Left lung (tissue), 10 donors: ENCODE data around the gene TAGLN2. TPM values are rescaled to one million over a fixed set of nuclear protein-coding genes. Genes with fewer than 3 reads are reported as not detected.

Experiments
- ATAC-seq: fragments of 200-7000 bp; cut with Tn5 transposase; one replicate; pipeline ENCODE4 v1.9.1; 2020; ENCODE audit warnings: moderate library complexity
- DNase-seq, 4 donors: peaks; one replicate each; pipeline ENCODE4 v3.0.0-alpha.2; 2013 to 2020
- H3K27ac ChIP-seq, 2 donors: fragments of 200-600 bp; sonication (generic) in 1 of 2; one replicate each; pipeline versions ENCODE4 v1.5.0 to v1.8.0; 2020 to 2021
- H3K27me3 ChIP-seq, 2 donors: fragments of 200-600 bp; sonication (generic) in 1 of 2; one replicate each; pipeline versions ENCODE4 v1.5.0 to v1.8.0; 2020 to 2021
- H3K36me3 ChIP-seq, 2 donors: fragments of 200-600 bp; sonication (generic) in 1 of 2; one replicate each; pipeline versions ENCODE4 v1.5.0 to v1.8.0; 2020 to 2021
- H3K4me1 ChIP-seq, 2 donors: fragments of 200-600 bp; one replicate each; pipeline ENCODE4 v1.8.0; 2021
- H3K4me3 ChIP-seq, 2 donors: fragments of 200-600 bp; sonication (generic) in 1 of 2; one replicate each; pipeline versions ENCODE4 v1.5.0 to v1.8.0; 2020 to 2021; ENCODE audit warnings: mild to moderate bottlenecking in 1 of 2
- H3K9me3 ChIP-seq, 2 donors: fragments of 200-600 bp; sonication (generic) in 1 of 2; one replicate each; pipeline versions ENCODE4 v1.5.0 to v1.8.0; 2020 to 2021
- intact Hi-C, 2 donors: fragments of 100-400 bp; cut with DNase I; formaldehyde crosslinking; loops; one replicate each; pipeline versions ENCODE4 v1.11.2 to v1.14.2; 2022
- polyA plus RNA-seq, 6 donors: library from polyadenylated mRNA; unstranded; fragments of 120-200 nt; gene quantifications; one replicate each; pipeline ENCODE4 v1.2.1, GENCODE V29; 2013; ENCODE audit not compliant: insufficient read length in 6 of 6
- total RNA-seq, 2 donors: library from RNA; stranded (reverse); fragmentation: NEBNext Ultra II Directional; extraction: Animal tissue kit (Norgen Biotek cat#: 25700); gene quantifications; one replicate each; pipeline ENCODE4 v1.2.1, GENCODE V29; 2021
- TF ChIP-seq, protein P1 (sequence below), 2 donors: fragments of 200-600 bp; sonication (generic) in 1 of 2; IDR thresholded peaks; one replicate each; pipeline versions ENCODE4 v1.5.0 to v1.8.0; 2021; ENCODE audit warnings: antibody characterized with exemption in 2 of 2
- donor health status: DM: no; HTN: yes; CAD: no.
- donor health status: DM: no; HTN: no; CAD: no.

TAGLN2 gene
- total and polyA plus RNA-seq, 8 donors, result 301 to 617 (median 349) TPM

DNA sequence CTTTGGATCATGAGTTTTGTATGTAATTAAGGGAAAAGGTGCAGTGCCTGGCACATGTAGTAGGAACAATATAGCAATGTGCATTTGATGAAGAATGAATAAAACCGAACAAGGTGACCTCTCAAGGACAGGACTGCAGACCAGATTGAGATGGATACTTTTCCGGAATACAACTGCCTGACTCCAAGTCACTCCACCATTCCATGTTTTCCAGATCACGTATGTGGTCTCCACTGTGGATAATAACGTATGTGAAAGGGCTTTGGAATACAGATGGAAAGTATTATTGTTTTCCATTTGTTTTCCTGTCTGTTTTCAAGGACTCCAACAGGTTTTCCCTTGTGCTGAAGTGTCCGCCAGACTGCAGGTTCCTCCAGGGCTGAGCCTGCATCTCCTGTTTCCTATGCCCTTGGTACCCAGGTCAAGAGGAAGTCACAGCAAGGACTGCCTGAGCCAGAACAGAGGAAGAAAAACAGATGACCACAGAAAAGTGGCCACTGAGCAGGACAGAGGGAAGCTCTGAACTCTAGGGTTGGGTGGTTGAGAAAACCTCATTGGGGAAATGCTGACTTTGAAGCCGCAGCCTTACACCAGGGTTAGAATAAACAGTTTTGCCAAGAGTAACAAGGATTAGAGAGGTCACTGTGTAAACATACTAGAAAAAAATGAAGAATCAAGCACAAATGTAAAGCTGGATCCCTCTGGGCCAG is 29.3 kb downstream of the TAGLN2 start:
- ATAC-seq (peak; percentile 29), DNase-seq (peak in 1 of 4 donors; percentile 50)
- Histone ChIP-seq H3K27me3 (no peaks in the 10 kb centered on the region), H3K4me1 (peaks cover 14 to 49% of the 10 kb centered on the region in 2 donors), H3K36me3 (no peaks in the 10 kb centered on the region), H3K9me3 (no peaks in the 10 kb centered on the region), H3K27ac (peak overlapping the region in 1 of 2 donors; percentile 72), H3K4me3 (no peak overlapping the region)
- TF ChIP-seq, protein P1, sequence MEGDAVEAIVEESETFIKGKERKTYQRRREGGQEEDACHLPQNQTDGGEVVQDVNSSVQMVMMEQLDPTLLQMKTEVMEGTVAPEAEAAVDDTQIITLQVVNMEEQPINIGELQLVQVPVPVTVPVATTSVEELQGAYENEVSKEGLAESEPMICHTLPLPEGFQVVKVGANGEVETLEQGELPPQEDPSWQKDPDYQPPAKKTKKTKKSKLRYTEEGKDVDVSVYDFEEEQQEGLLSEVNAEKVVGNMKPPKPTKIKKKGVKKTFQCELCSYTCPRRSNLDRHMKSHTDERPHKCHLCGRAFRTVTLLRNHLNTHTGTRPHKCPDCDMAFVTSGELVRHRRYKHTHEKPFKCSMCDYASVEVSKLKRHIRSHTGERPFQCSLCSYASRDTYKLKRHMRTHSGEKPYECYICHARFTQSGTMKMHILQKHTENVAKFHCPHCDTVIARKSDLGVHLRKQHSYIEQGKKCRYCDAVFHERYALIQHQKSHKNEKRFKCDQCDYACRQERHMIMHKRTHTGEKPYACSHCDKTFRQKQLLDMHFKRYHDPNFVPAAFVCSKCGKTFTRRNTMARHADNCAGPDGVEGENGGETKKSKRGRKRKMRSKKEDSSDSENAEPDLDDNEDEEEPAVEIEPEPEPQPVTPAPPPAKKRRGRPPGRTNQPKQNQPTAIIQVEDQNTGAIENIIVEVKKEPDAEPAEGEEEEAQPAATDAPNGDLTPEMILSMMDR (IDR thresholded peaks at IDR 0.05), result no peak
- intact Hi-C loops, result no loop called here

DNA sequence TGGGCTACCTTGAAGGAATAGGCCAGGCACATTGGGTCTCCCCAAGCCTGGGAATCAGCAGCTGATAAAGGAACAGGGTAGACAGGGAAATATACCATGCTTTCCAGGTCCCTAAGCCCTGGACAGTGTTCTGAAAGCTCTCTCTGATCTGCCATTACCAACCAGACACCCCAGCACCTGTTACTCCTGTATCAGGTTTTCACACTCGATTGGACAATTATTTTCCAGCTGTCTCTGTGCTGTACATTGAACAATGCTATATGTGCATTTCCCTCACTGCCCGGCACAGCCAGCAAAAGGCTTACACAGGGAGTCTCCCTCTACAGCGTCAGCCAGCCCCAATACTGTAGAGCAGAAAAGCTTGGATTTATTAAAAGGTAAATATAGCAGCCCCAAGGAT is 30.0 kb downstream of the TAGLN2 start:
- intact Hi-C loops, result no loop called here
- ATAC-seq (no peak), DNase-seq (no peak)
- Histone ChIP-seq H3K4me3 (no peak overlapping the region), H3K4me1 (peaks cover 13 to 52% of the 10 kb centered on the region in 2 donors), H3K36me3 (no peaks in the 10 kb centered on the region), H3K27me3 (no peaks in the 10 kb centered on the region), H3K9me3 (no peaks in the 10 kb centered on the region), H3K27ac (no peak overlapping the region)
- TF ChIP-seq, protein P1 (IDR thresholded peaks at IDR 0.05), result no peak

DNA sequence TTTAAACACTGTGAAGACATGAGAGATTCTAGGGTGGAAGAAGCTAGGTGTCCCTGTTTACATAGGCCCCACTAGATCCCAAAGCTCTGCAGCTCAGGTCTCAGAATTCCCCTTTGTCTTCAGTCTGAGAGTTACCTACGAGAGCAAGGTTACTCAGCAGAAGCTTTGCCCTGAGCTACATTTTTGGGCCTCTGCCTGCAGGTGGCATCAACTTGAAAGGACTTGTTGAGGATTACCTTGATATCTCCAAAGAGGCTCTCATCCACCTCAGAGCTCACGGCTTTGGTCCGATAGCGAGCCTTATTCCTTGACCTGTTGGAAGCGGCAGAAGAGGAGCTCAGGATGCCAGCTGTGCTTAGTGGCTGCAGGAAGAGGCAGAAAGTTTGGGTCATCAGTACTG is 32.4 kb downstream of the TAGLN2 start:
- Histone ChIP-seq H3K36me3 (no peaks in the 10 kb centered on the region), H3K4me3 (no peak overlapping the region), H3K27me3 (no peaks in the 10 kb centered on the region), H3K9me3 (no peaks in the 10 kb centered on the region), H3K27ac (no peak overlapping the region), H3K4me1 (peaks cover 24 to 50% of the 10 kb centered on the region in 2 donors)
- intact Hi-C loops, result loop anchor here in 1 of 2 donors (5.0 kb wide), 1 partner anchor 96 kb away; no protein-coding TSS in a partner anchor
- no peak for ATAC-seq
- TF ChIP-seq, protein P1 (IDR thresholded peaks at IDR 0.05), result no peak
- no peak for DNase-seq

DNA sequence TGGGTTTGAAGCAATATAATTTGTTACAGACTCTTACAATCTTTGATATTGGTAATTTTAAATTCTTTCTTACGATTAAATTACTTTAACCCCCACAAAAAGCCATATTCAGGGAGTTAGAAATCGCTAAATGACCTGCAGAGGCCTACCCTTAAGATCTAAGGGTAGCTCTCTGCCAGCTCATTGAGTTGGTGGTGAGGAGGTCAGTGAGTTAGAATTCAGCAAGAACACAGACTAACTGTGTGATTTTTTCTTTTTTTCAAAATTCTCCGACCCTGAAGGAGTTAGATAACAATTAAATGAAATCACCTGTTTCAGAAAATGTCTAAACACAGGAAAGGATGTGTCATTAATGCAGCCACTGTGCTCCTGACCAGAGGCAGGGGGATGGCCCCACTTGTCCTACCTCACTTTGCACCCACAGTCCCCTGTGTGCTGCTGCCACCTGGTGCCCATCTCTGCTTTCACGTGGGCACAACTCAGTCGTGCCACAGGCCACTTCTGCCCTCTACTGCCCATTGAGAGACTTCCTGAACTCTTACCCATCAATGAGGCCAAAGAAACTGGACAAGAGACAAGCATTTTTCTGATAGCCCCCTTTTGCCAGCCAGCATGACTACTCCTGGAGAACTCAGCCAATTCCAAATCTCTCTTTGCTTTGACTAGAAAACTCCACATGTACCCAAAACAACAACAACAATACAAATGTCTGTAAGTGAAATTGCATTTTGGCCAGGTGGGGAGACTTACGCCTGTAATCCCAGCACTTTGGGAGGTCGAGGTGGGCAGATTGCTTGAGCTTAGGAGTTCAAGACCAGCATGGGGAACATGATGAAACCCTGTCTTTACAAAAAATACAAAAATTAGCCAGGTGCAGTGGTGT is 33.8 kb downstream of the TAGLN2 start:
- Histone ChIP-seq H3K27ac (no peak overlapping the region), H3K36me3 (no peaks in the 10 kb centered on the region), H3K9me3 (no peaks in the 10 kb centered on the region), H3K4me1 (peaks cover 20 to 43% of the 10 kb centered on the region in 2 donors), H3K27me3 (no peaks in the 10 kb centered on the region), H3K4me3 (no peak overlapping the region)
- ATAC-seq, result peak; percentile 97
- intact Hi-C loops, result loop anchor here in 1 of 2 donors (5.0 kb wide), 1 partner anchor 94 kb away; no protein-coding TSS in a partner anchor
- DNase-seq, result peak; percentile 61 to 93 (median 86)
- TF ChIP-seq, protein P1 (IDR thresholded peaks at IDR 0.05), result peak; percentile 87 to 96

DNA sequence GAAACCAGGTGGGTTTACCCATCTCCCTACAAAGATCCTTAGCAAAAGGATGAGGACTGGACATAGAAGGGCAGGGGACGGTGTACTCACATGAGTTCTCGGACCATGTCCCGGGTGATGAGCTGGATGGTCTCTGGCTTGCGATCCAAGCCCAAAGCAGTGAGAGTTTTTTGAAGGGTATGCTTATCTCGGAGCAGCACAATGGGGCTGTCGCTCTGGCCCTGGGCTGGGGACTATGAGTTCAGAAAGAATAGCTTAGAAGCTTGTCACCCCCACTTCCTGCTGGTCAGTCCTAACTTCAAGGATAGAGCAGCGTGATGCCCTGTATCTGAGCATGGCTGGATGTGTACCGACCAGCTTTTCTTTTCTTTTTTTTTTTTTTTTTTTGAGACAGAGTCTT is 34.9 kb downstream of the TAGLN2 start:
- no peaks in the 10 kb centered on the region for H3K27me3 ChIP-seq
- DNase-seq, result no peak
- peaks cover 12 to 31% of the 10 kb centered on the region in 2 donors for H3K4me1 ChIP-seq
- H3K36me3 ChIP-seq, result no peaks in the 10 kb centered on the region
- TF ChIP-seq, protein P1 (IDR thresholded peaks at IDR 0.05), result no peak
- H3K27ac ChIP-seq, result peak overlapping the region; percentile 76 to 82
- intact Hi-C loops, result loop anchor here in 1 of 2 donors (5.0 kb wide), 1 partner anchor 93 kb away; no protein-coding TSS in a partner anchor
- H3K4me3 ChIP-seq, result no peak overlapping the region
- no peaks in the 10 kb centered on the region for H3K9me3 ChIP-seq
- ATAC-seq, result no peak
